ENCODE results near the gene ARL6IP5.

Gene ARL6IP5

GRCh38 chr3:69116162-69116561, 31.4 kb downstream of the ARL6IP5 start:
- no peak for FAIRE-seq

GRCh38 chr3:69116897-69117296, 32.2 kb downstream of the ARL6IP5 start:
- no peak for DNase-seq (ENCODE audit: low spot score)
- FAIRE-seq = no peak

More at GRCh38 chr3:69116162-69116561, 31.4 kb downstream of the ARL6IP5 start:
- DNase-seq (ENCODE audit: low spot score) = no peak

- FAIRE-seq = no peak
- no peak for DNase-seq (ENCODE audit: low spot score)
Observed at GRCh38 chr3:69118555-69118954, 33.8 kb downstream of the ARL6IP5 start.

GRCh38 chr3:69119138-69119537, 34.4 kb downstream of the ARL6IP5 start:
- no peak for DNase-seq (ENCODE audit: low spot score)
- FAIRE-seq = no peak

- no peak for FAIRE-seq
Observed at GRCh38 chr3:69119681-69120080, 34.9 kb downstream of the ARL6IP5 start.

GRCh38 chr3:69120879-69121464, 36.2 kb downstream of the ARL6IP5 start:
- peak; percentile 39 for FAIRE-seq
- DNase-seq (ENCODE audit: low spot score) = peak; percentile 56

More at GRCh38 chr3:69119681-69120080, 34.9 kb downstream of the ARL6IP5 start:
- no peak for DNase-seq (ENCODE audit: low spot score)

- no peak for DNase-seq (ENCODE audit: low spot score)
- no peak for FAIRE-seq
Observed at GRCh38 chr3:69121513-69121912, 36.8 kb downstream of the ARL6IP5 start.

GRCh38 chr3:69121950-69122349, 37.2 kb downstream of the ARL6IP5 start:
- FAIRE-seq = no peak
- no peak for DNase-seq (ENCODE audit: low spot score)

- FAIRE-seq = no peak
- no peak for DNase-seq (ENCODE audit: low spot score)
Observed at GRCh38 chr3:69122403-69122802, 37.7 kb downstream of the ARL6IP5 start, which contains the start of gene LMOD3. Gene LMOD3, minus strand, starts transcription at chr3:69122595. Its CDS starts 209 bp downstream, at chr3:69122386.

GRCh38 chr3:69126216-69126615, 41.5 kb downstream of the ARL6IP5 start:
- no peak for FAIRE-seq
- no peak for DNase-seq (ENCODE audit: low spot score)

GRCh38 chr3:69126999-69127398, 42.3 kb downstream of the ARL6IP5 start:
- no peak for DNase-seq (ENCODE audit: low spot score)
- no peak for FAIRE-seq

- FAIRE-seq (no peak), DNase-seq (ENCODE audit: low spot score) (no peak)
Observed at GRCh38 chr3:69128509-69128908, 43.8 kb downstream of the ARL6IP5 start.

GRCh38 chr3:69129531-69129930, 44.8 kb downstream of the ARL6IP5 start:
- DNase-seq (ENCODE audit: low spot score) = no peak
- no peak for FAIRE-seq

GRCh38 chr3:69130689-69131088, 46.0 kb downstream of the ARL6IP5 start:
- FAIRE-seq = no peak
- DNase-seq (ENCODE audit: low spot score) = no peak

GRCh38 chr3:69137005-69137404, 52.3 kb downstream of the ARL6IP5 start:
- DNase-seq (ENCODE audit: low spot score) = no peak
- FAIRE-seq = no peak

- no peak for FAIRE-seq
Observed at GRCh38 chr3:69137412-69137811, 52.7 kb downstream of the ARL6IP5 start.

GRCh38 chr3:69141313-69141712, 56.6 kb downstream of the ARL6IP5 start:
- DNase-seq (ENCODE audit: low spot score) = no peak
- no peak for FAIRE-seq

More at GRCh38 chr3:69137412-69137811, 52.7 kb downstream of the ARL6IP5 start:
- no peak for DNase-seq (ENCODE audit: low spot score)

GRCh38 chr3:69142090-69142489, 57.4 kb downstream of the ARL6IP5 start:
- FAIRE-seq (no peak), DNase-seq (ENCODE audit: low spot score) (no peak)

GRCh38 chr3:69142797-69143454, 58.2 kb downstream of the ARL6IP5 start:
- no peak for FAIRE-seq
- DNase-seq (ENCODE audit: low spot score) = no peak

GRCh38 chr3:69143612-69144011, 58.9 kb downstream of the ARL6IP5 start:
- no peak for FAIRE-seq

GRCh38 chr3:69144631-69145245, 60.0 kb downstream of the ARL6IP5 start:
- no peak for DNase-seq (ENCODE audit: low spot score)
- FAIRE-seq = no peak

More at GRCh38 chr3:69143612-69144011, 58.9 kb downstream of the ARL6IP5 start:
- no peak for DNase-seq (ENCODE audit: low spot score)

GRCh38 chr3:69145688-69146087, 61.0 kb downstream of the ARL6IP5 start:
- FAIRE-seq (no peak), DNase-seq (ENCODE audit: low spot score) (no peak)

GRCh38 chr3:69149586-69149985, 64.8 kb downstream of the ARL6IP5 start:
- FAIRE-seq (no peak), DNase-seq (ENCODE audit: low spot score) (no peak)
